WTC11 (cell line): ENCODE measurements around the gene TMCC1.

ENCODE experiments used
- CTCF ChIP-seq: fragments of 200-600 bp; IDR thresholded peaks from 2 replicates; pipeline ENCODE4 v1.8.0; 2022; ENCODE audit warnings: antibody characterized with exemption
- NFATC4 ChIP-seq: fragments of 250-450 bp; sonication (Bioruptor Pico); IDR thresholded peaks from 2 replicates; pipeline ENCODE4 v1.9.0; 2021; ENCODE audit warnings: mild to moderate bottlenecking

GRCh38 chr3:129636082-129636481, 257.4 kb downstream of the TMCC1 start:
- TF ChIP-seq CTCF (no peak), NFATC4 (CRISPR knock-in tag) (no peak)
